Endothelial cell of umbilical vein (primary cell): Measurements from ENCODE around the gene HOXA13. TPM values are rescaled to one million over a fixed set of nuclear protein-coding genes. Genes with fewer than 3 reads are reported as not detected.

Experiments used
- BruUV-seq: library from RNA; stranded (reverse); fragments of 400-500 nt; replicated peaks from 2 replicates; lab custom pipeline; 2021; lab: Mats Ljungman, UMichigan
- CTCF ChIA-PET: fragments of 300-600, 350-600 bp; sonication (Branson Sonifier 250); formaldehyde crosslinking; loops from one replicate; lab custom pipeline; 2021; ENCODE audit warnings: antibody characterized with exemption, inconsistent platforms; lab: Charles Lee
- POLR2A ChIA-PET: fragments of 300-600, 350-600 bp; sonication (Branson Sonifier 250); formaldehyde crosslinking; loops from one replicate; lab custom pipeline; 2021; ENCODE audit warnings: antibody characterized with exemption, inconsistent platforms; lab: Charles Lee
- DNase-seq: peaks from one replicate; pipeline ENCODE4 v3.0.0-alpha.2; 2011; ENCODE audit warnings: low read depth, low spot score
- FAIRE-seq: peaks from 2 replicates; lab custom pipeline; 2011; peaks lifted over from hg19 to GRCh38; lab: Jason Lieb, UNC
- H2AFZ ChIP-seq: 2 replicates; pipeline ENCODE4 v1.6.0; 2012; ENCODE audit warnings: low read depth, low read length, control low read depth, inconsistent platforms
- H3K27ac ChIP-seq: 2 replicates; pipeline ENCODE4 v1.5.1; 2011; ENCODE audit warnings: low read depth, mild to moderate bottlenecking, control low read depth, low read length, moderate library complexity; ENCODE audit not compliant: insufficient read depth
- H3K27me3 ChIP-seq, 2 experiments: 2 replicates each; pipeline versions ENCODE4 v1.6.0 to v1.6.1; 2011; ENCODE audit warnings: low read length in 2 of 2, mixed read lengths in 1 of 2; ENCODE audit not compliant: control insufficient read depth in 2 of 2, insufficient read depth in 2 of 2
- H3K36me3 ChIP-seq, 2 experiments: 2 replicates in 1 of 2; 3 replicates in 1 of 2; pipeline ENCODE4 v1.5.1; 2011; ENCODE audit warnings: low read length in 2 of 2, mild to moderate bottlenecking in 1 of 2, moderate library complexity in 1 of 2; ENCODE audit not compliant: control insufficient read depth in 2 of 2, insufficient read depth in 2 of 2; ENCODE audit errors: extremely low read depth in 1 of 2
- H3K4me1 ChIP-seq: 3 replicates; pipeline ENCODE4 v1.5.1; 2011; ENCODE audit warnings: mild to moderate bottlenecking, low read length; ENCODE audit not compliant: control insufficient read depth, insufficient read depth; ENCODE audit errors: extremely low read depth
- H3K4me2 ChIP-seq: 2 replicates; pipeline ENCODE4 v1.6.1; 2011; ENCODE audit warnings: low read length, control low read depth, mixed read lengths; ENCODE audit not compliant: insufficient read depth
- H3K4me3 ChIP-seq, 3 experiments: fragments of 200-600 bp in 1 of 3; sonication (generic), shearing (Covaris generic) in 1 of 3; replicated peaks in 1 of 3; 2 replicates each; pipeline ENCODE4 v1.5.1; 2011 to 2016; ENCODE audit warnings: control low read depth in 3 of 3, low read length in 3 of 3, mild to moderate bottlenecking in 2 of 3, inconsistent platforms in 1 of 3, low read depth in 1 of 3, moderate library complexity in 1 of 3; ENCODE audit not compliant: insufficient read depth in 1 of 3
- H3K79me2 ChIP-seq: 2 replicates; pipeline ENCODE4 v1.6.0; 2012; ENCODE audit warnings: low read length, inconsistent platforms; ENCODE audit not compliant: control insufficient read depth, insufficient read depth
- H3K9ac ChIP-seq: replicated peaks from 2 replicates; pipeline ENCODE3; 2011; ENCODE audit warnings: low read length, control low read depth; ENCODE audit not compliant: insufficient read depth; ENCODE audit errors: extremely low read depth
- H3K9me1 ChIP-seq: replicated peaks from 3 replicates; pipeline ENCODE4 v1.6.0; 2011; ENCODE audit warnings: mild to moderate bottlenecking, low read length; ENCODE audit not compliant: control insufficient read depth, insufficient read depth; ENCODE audit errors: extremely low read depth
- H3K9me3 ChIP-seq: replicated peaks from 2 replicates; pipeline ENCODE4 v1.5.1; 2012; ENCODE audit warnings: low read length, inconsistent platforms; ENCODE audit not compliant: control insufficient read depth, insufficient read depth
- H4K20me1 ChIP-seq: replicated peaks from 2 replicates; pipeline ENCODE3; 2011; ENCODE audit warnings: mild to moderate bottlenecking, low read length; ENCODE audit not compliant: control insufficient read depth, insufficient read depth; ENCODE audit errors: extremely low read depth
- EZH2 ChIP-seq: IDR thresholded peaks from 2 replicates; pipeline ENCODE4 v1.6.1; 2012; ENCODE audit warnings: borderline replicate concordance, low read depth, mild to moderate bottlenecking, moderate library complexity, low read length, inconsistent platforms; ENCODE audit not compliant: severe bottlenecking
- FOS ChIP-seq: IDR thresholded peaks from 2 replicates; pipeline ENCODE4 v1.6.1; 2011; ENCODE audit warnings: mild to moderate bottlenecking, low read length, moderate library complexity, borderline replicate concordance; ENCODE audit not compliant: insufficient read depth
- GATA2 ChIP-seq: IDR thresholded peaks from 2 replicates; pipeline ENCODE4 v1.7.0; 2011; ENCODE audit warnings: low read depth, mild to moderate bottlenecking, moderate library complexity, mixed read lengths, low read length; ENCODE audit not compliant: insufficient read length, insufficient read depth
- JUN ChIP-seq: IDR thresholded peaks from 2 replicates; pipeline ENCODE4 v1.6.1; 2011; ENCODE audit warnings: borderline replicate concordance, low read depth; ENCODE audit not compliant: insufficient read length, insufficient read depth
- MYC ChIP-seq: IDR thresholded peaks from one replicate; pipeline ENCODE4 v1.6.1; 2011; ENCODE audit warnings: mild to moderate bottlenecking, low read depth, low read length
- POLR2A ChIP-seq: IDR thresholded peaks from 2 replicates; pipeline ENCODE4 v1.6.1; 2012; ENCODE audit warnings: low read depth, mild to moderate bottlenecking, control low read depth, low read length
- POLR2AphosphoS5 ChIP-seq: IDR thresholded peaks from 2 replicates; pipeline ENCODE4 v1.6.1; 2012; ENCODE audit warnings: low read depth, mild to moderate bottlenecking, control low read depth, low read length, moderate library complexity; ENCODE audit not compliant: insufficient read depth
- dilution Hi-C: fragments of 300-500 bp; cut with MboI; formaldehyde crosslinking; loops from one replicate; pipeline ENCODE4 v1.15.0; 2019; ENCODE audit warnings: low sequenced_read_pairs; ENCODE audit not compliant: extremely low pct_ligation_motif_present
- intact Hi-C: fragments of 100-400 bp; cut with micrococcal nuclease; formaldehyde crosslinking; loops from one replicate; pipeline ENCODE4 v1.10.0; 2022
- polyA plus RNA-seq, 4 experiments: library from polyadenylated mRNA; depleted of rRNA in 3 of 4; stranded (reverse) in 3 of 4; unstranded in 1 of 4; fragments of >200 nt; gene quantifications; 2 replicates each; pipeline versions ENCODE4 v1.2.1 to v1.2.3, GENCODE V29; 2011 to 2012; ENCODE audit warnings: missing spikeins in 1 of 4
- total RNA-seq: library from RNA; stranded (reverse); gene quantifications from 2 replicates; pipeline ENCODE4 v1.2.3, GENCODE V29; 2021
- TF ChIP-seq, protein P1 (sequence below): IDR thresholded peaks from 2 replicates; pipeline ENCODE4 v1.6.1; 2011; ENCODE audit not compliant: insufficient read depth, insufficient read length
- TF ChIP-seq, protein P2 (sequence below), 2 donors: IDR thresholded peaks; 1 replicate in 1 of 2; 2 replicates in 1 of 2; pipeline ENCODE4 v1.5.1; 2011; ENCODE audit warnings: low read length in 2 of 2, mild to moderate bottlenecking in 2 of 2, moderate library complexity in 2 of 2, control low read depth in 1 of 2, inconsistent platforms in 1 of 2, low read depth in 1 of 2; ENCODE audit not compliant: insufficient read depth in 1 of 2; ENCODE audit errors: extremely low read depth in 1 of 2

The HOXA13 gene
- total and polyA plus RNA-seq, 2 donors (not counting 3 experiments of a cell fraction or from before 2014, with no cell fraction given) = 0.22 TPM; not detected in 1

DNA sequence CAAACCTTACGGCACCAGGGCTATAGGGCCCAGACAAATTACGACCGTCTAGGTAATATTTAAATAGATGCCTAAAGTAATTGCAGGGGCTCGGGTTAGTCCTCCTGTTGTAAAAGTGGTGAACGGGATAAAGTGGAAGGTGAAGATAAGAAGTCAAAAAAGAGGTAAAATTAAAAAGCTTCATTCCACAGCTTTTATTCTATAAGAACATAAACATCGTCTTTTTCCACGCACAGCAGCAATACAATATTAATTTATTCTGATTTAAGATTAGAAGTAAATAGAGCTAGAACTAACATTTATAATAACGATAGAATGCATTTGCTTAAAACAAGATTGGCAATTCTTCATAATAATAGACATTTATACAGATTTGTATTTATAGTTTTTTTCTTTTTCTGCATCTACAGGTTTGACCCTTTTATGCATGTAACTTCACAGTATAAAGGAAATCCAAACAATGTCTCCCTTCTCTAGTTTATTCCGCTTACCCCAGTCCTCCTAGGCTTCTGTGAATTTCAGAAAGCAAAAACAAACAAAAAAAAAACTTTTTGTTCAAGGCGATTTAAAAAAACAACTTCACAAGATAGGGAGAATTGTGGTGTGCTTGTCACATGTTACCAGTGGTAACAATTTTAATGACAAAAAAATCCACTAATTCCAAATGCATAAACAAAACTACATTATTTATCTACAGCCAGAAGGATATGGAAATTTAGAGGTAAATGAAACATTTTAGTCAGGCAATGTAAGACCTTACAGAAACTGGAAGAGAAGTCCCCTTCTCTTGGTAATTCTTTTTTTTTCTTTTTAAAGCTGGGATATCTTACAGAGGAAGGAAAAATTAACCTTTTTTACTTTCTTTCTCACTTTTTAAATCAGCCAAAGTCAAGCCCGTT is 29.2 kb downstream of the HOXA13 start:
- Histone ChIP-seq H3K4me1 (peaks cover 58% of the 10 kb centered on the region), H4K20me1 (no peaks in the 10 kb centered on the region), H2AFZ (no peak overlapping the region), H3K9me1 (no peaks in the 10 kb centered on the region), H3K79me2 (peaks cover 100% of the 10 kb centered on the region), H3K4me2 (peak overlapping the region; percentile 98), H3K9ac (peak overlapping the region; percentile 91), H3K27ac (peak overlapping the region; percentile 96), H3K27me3 (no peaks in the 10 kb centered on the region), H3K9me3 (no peaks in the 10 kb centered on the region), H3K36me3 (no peaks in the 10 kb centered on the region), H3K4me3 (peak overlapping the region; percentile 44 to 88 (median 63))
- intact Hi-C loops = loop anchor here (1.0 kb wide), 2 partner anchors 9 to 14 kb away; no protein-coding TSS in a partner anchor
- peak; percentile 65 for FAIRE-seq
- ChIA-PET POLR2A (interaction anchor here (1.9 kb wide), 1 partner anchor 15 kb away, joined by 6 read pairs; the partner anchor contains the start of gene HOXA11), CTCF (interaction anchor here (0.7 to 7.4 kb wide), 5 partner anchors 8 to 50 kb away, joined by 3 to 86 read pairs (median 42); partner anchors contain the start of genes HOXA11 and HOXA3)
- peak; percentile 65 for DNase-seq
- dilution Hi-C loops = loop anchor here (25.0 kb wide), 1 partner anchor 983 kb away; no protein-coding TSS in a partner anchor
- BruUV-seq = no TSS peak
- no peak for TF ChIP-seq MYC
- TF ChIP-seq EZH2 = no peak
- TF ChIP-seq, protein P1, sequence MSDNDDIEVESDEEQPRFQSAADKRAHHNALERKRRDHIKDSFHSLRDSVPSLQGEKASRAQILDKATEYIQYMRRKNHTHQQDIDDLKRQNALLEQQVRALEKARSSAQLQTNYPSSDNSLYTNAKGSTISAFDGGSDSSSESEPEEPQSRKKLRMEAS = no peak
- TF ChIP-seq GATA2 = no peak
- TF ChIP-seq FOS = no peak
- no peak for TF ChIP-seq POLR2AphosphoS5
- TF ChIP-seq POLR2A = no peak
- TF ChIP-seq, protein P2, sequence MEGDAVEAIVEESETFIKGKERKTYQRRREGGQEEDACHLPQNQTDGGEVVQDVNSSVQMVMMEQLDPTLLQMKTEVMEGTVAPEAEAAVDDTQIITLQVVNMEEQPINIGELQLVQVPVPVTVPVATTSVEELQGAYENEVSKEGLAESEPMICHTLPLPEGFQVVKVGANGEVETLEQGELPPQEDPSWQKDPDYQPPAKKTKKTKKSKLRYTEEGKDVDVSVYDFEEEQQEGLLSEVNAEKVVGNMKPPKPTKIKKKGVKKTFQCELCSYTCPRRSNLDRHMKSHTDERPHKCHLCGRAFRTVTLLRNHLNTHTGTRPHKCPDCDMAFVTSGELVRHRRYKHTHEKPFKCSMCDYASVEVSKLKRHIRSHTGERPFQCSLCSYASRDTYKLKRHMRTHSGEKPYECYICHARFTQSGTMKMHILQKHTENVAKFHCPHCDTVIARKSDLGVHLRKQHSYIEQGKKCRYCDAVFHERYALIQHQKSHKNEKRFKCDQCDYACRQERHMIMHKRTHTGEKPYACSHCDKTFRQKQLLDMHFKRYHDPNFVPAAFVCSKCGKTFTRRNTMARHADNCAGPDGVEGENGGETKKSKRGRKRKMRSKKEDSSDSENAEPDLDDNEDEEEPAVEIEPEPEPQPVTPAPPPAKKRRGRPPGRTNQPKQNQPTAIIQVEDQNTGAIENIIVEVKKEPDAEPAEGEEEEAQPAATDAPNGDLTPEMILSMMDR (IDR thresholded peaks at IDR 0.05; ENCODE audit: extremely low read depth in 1 of 2, insufficient read depth in 1 of 2, low read depth in 1 of 2, low read length in 2 of 2) = no peak
- TF ChIP-seq JUN = no peak
